ENCODE measurements around the gene EEIG1. TPM values are rescaled to one million over a fixed set of nuclear protein-coding genes. Genes with fewer than 3 reads are reported as not detected.

The EEIG1 gene
- total and polyA plus RNA-seq, 3 experiments from 2014 or later: 82.2 to 167 (median 93.3) TPM

- Mint-ChIP-seq H3K4me3 (peak overlapping the region in 6 of 7 donors; percentile 15 to 87 (median 42)), H3K4me1 (peaks cover 90 to 98% (median 98%) of the 10 kb centered on the region in 3 donors), H3K9me3 (no peaks in the 10 kb centered on the region), H3K27me3 (no peaks in the 10 kb centered on the region), H3K36me3 (peaks cover 0 to 74% (median 5%) of the 10 kb centered on the region in 3 donors), H3K27ac (peak overlapping the region; percentile 52 to 94 (median 80))
- Histone ChIP-seq H3K4me1 (ENCODE audit: insufficient read depth, low read length) (peaks cover 100% of the 10 kb centered on the region), H3K36me3 (ENCODE audit: insufficient read depth, low read length) (no peaks in the 10 kb centered on the region), H3K27ac (ENCODE audit: low read depth, low read length) (no peak overlapping the region), H3K9me3 (ENCODE audit: low read length) (no peaks in the 10 kb centered on the region), H3K4me3 (ENCODE audit: low read length) (peak overlapping the region; percentile 3), H3K27me3 (ENCODE audit: insufficient read depth, low read length, poor library complexity, severe bottlenecking) (no peaks in the 10 kb centered on the region)
- DNase-seq: no peak
- CTCF ChIA-PET: interaction anchor here (1.2 to 27.7 kb wide), 2 partner anchors 68 to 154 kb away, joined by 4 to 485 read pairs; no protein-coding TSS in a partner anchor
- POLR2A ChIA-PET: interaction anchor here (0.5 to 1.0 kb wide), 2 partner anchors 13 to 47 kb away, joined by 3 to 5 read pairs; no protein-coding TSS in a partner anchor
Observed at GRCh38 chr9:127963041-127963358, 17.8 kb downstream of the EEIG1 start.

DNA sequence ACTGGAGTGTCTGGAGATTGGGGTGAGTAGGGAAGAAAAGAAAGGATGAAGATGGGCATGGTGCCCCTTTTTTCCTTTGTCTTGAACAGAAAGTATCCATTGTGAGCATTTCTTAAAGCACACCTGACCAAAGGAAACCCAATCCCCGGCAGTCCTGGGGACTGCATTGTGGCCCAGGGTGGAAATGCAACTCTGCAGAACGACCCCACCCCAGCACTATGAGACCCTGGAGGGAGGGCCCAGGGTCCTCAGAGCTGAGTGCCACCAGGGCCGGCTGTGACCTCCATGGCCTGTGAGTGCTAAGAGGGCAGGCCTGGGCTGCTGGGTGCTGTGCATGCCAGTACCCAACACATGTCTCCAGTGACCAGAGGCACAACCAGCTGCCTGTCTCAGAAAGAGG lies 18.5 kb downstream of the EEIG1 start:
- Histone ChIP-seq H3K27me3 (ENCODE audit: insufficient read depth, low read length, poor library complexity, severe bottlenecking) (no peaks in the 10 kb centered on the region), H3K27ac (ENCODE audit: low read depth, low read length) (no peak overlapping the region), H3K4me3 (ENCODE audit: low read length) (no peak overlapping the region), H3K4me1 (ENCODE audit: insufficient read depth, low read length) (peaks cover 100% of the 10 kb centered on the region), H3K9me3 (ENCODE audit: low read length) (no peaks in the 10 kb centered on the region), H3K36me3 (ENCODE audit: insufficient read depth, low read length) (no peaks in the 10 kb centered on the region)
- H3K36me3 Mint-ChIP-seq: peaks cover 0 to 73% (median 7%) of the 10 kb centered on the region in 3 donors
- H3K4me3 Mint-ChIP-seq: peak overlapping the region in 5 of 7 donors; percentile 13 to 76 (median 45)
- no peaks in the 10 kb centered on the region for H3K27me3 Mint-ChIP-seq
- peak overlapping the region; percentile 52 to 94 (median 80) for H3K27ac Mint-ChIP-seq
- ChIA-PET CTCF (interaction anchor here (1.2 to 27.7 kb wide), 3 partner anchors 18 to 155 kb away, joined by 4 to 485 read pairs (median 8); no protein-coding TSS in a partner anchor), POLR2A (interaction anchor here (1.0 kb wide), 2 partner anchors 12 to 14 kb away, joined by 3 read pairs; no protein-coding TSS in a partner anchor)
- H3K9me3 Mint-ChIP-seq: no peaks in the 10 kb centered on the region
- H3K4me1 Mint-ChIP-seq: peaks cover 89 to 98% (median 97%) of the 10 kb centered on the region in 3 donors
- DNase-seq: no peak

DNA sequence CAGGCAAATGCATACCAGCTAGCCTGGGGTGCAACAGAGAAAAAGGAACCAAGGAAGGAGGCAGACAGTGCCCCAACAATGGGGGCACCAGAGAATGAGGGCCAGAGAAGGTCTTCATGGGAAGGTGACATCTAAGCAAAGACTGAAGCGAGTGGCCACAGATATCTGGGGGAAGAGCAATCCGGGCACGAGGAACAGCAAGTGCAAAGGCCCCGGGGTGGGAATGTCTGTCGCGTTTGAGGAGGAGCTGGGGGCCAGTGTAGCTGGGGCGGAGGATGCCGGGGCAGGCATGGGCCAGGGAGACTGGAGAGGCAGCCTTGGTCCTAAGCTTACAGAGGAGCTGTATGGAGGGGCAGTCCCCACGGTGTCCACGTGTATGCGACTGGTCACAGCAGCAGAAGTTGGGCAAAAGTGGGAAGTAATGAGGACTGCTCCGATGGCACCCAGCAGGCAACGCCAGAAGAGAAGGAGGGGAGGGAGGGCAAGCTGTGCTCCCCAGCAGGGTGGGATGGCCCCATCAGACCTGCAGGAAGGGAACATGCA lies 19.1 kb downstream of the EEIG1 start:
- Mint-ChIP-seq H3K9me3 (no peaks in the 10 kb centered on the region), H3K27ac (peak overlapping the region; percentile 52 to 94 (median 82))
- no peak overlapping the region for H3K4me3 ChIP-seq (ENCODE audit: low read length)

GRCh38 chr9:127961155-127961490 lies 19.7 kb downstream of the EEIG1 start:
- CTCF ChIA-PET: interaction anchor here (0.9 to 27.7 kb wide), 4 partner anchors 14 to 70 kb away, joined by 3 to 485 read pairs (median 6); no protein-coding TSS in a partner anchor
- peak overlapping the region; percentile 52 to 94 (median 80) for H3K27ac Mint-ChIP-seq
- H3K9me3 Mint-ChIP-seq: no peaks in the 10 kb centered on the region
- H3K27ac ChIP-seq (ENCODE audit: low read depth, low read length): no peak overlapping the region
- H3K4me1 Mint-ChIP-seq: peaks cover 83 to 96% (median 94%) of the 10 kb centered on the region in 3 donors
- H3K36me3 ChIP-seq (ENCODE audit: insufficient read depth, low read length): no peaks in the 10 kb centered on the region
- no peaks in the 10 kb centered on the region for H3K9me3 ChIP-seq (ENCODE audit: low read length)
- H3K27me3 Mint-ChIP-seq: no peaks in the 10 kb centered on the region
- POLR2A ChIA-PET: no interaction called here
- H3K4me3 Mint-ChIP-seq: peak overlapping the region in 4 of 7 donors; percentile 22 to 76 (median 48)
- peaks cover 100% of the 10 kb centered on the region for H3K4me1 ChIP-seq (ENCODE audit: insufficient read depth, low read length)
- peaks cover 0 to 69% (median 7%) of the 10 kb centered on the region in 3 donors for H3K36me3 Mint-ChIP-seq
- no peaks in the 10 kb centered on the region for H3K27me3 ChIP-seq (ENCODE audit: insufficient read depth, low read length, poor library complexity, severe bottlenecking)
- no peak for DNase-seq
- no peak overlapping the region for H3K4me3 ChIP-seq (ENCODE audit: low read length)

More for the DNA sequence above, 19.1 kb downstream of the EEIG1 start:
- ChIA-PET CTCF (interaction anchor here (1.2 to 27.7 kb wide), 3 partner anchors 13 to 70 kb away, joined by 4 to 485 read pairs (median 8); no protein-coding TSS in a partner anchor), POLR2A (interaction anchor here (1.0 kb wide), 1 partner anchor 15 kb away, joined by 3 read pairs; no protein-coding TSS in a partner anchor)
- H3K9me3 ChIP-seq (ENCODE audit: low read length): no peaks in the 10 kb centered on the region
- peaks cover 89 to 98% (median 97%) of the 10 kb centered on the region in 3 donors for H3K4me1 Mint-ChIP-seq
- H3K27me3 ChIP-seq (ENCODE audit: insufficient read depth, low read length, poor library complexity, severe bottlenecking): no peaks in the 10 kb centered on the region
- H3K4me1 ChIP-seq (ENCODE audit: insufficient read depth, low read length): peaks cover 100% of the 10 kb centered on the region
- no peak overlapping the region for H3K27ac ChIP-seq (ENCODE audit: low read depth, low read length)
- no peaks in the 10 kb centered on the region for H3K27me3 Mint-ChIP-seq
- H3K36me3 Mint-ChIP-seq: peaks cover 0 to 71% (median 7%) of the 10 kb centered on the region in 3 donors
- no peak for DNase-seq
- H3K4me3 Mint-ChIP-seq: peak overlapping the region; percentile 6 to 76 (median 38)
- H3K36me3 ChIP-seq (ENCODE audit: insufficient read depth, low read length): no peaks in the 10 kb centered on the region

DNA sequence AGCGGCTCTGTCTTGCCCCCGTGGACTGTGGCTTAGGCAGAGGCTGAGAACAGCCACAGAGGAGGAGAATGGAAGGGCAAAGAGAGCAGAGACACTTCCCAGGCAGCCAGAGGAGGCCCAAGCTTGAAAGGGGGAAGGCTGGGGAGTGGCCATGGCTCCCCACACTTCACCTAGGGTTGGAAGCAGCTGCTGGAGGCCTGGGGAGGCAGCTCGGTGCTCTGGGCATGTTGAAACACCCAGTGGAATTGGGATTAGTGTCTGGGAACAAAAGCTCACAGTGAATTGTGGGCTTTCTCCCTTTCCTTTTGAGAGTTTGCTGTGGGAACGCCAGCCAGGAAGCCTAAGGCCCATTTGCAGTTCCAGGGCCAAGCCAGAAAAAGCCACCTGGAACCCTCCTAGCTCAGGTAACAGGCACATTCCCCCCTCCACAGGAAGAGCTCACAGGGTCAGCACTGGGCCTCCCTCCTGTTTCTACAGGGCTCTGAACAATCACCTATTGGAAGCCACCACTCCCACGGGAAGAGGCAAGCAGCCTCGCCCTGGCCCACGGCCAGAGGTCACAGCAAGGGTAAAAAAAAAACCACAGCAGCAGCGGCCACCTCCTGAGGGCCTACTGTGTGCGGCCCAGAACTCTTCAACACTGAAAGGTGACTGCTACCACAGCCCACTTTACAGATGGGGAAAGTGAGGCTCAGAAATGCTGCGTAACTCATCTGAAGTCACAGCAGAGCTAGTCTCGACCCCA lies 20.2 kb downstream of the EEIG1 start:
- no peak for DNase-seq
- H3K36me3 ChIP-seq (ENCODE audit: insufficient read depth, low read length): no peaks in the 10 kb centered on the region
- peak overlapping the region; percentile 4 to 56 (median 40) for H3K4me3 Mint-ChIP-seq
- H3K27me3 ChIP-seq (ENCODE audit: insufficient read depth, low read length, poor library complexity, severe bottlenecking): no peaks in the 10 kb centered on the region
- ChIA-PET CTCF (interaction anchor here (0.9 to 27.7 kb wide), 4 partner anchors 14 to 71 kb away, joined by 3 to 485 read pairs (median 6); no protein-coding TSS in a partner anchor), POLR2A (no interaction called here)
- H3K4me1 ChIP-seq (ENCODE audit: insufficient read depth, low read length): peaks cover 100% of the 10 kb centered on the region
- H3K4me3 ChIP-seq (ENCODE audit: low read length): peak overlapping the region; percentile 24
- peaks cover 0 to 66% (median 7%) of the 10 kb centered on the region in 3 donors for H3K36me3 Mint-ChIP-seq
- no peaks in the 10 kb centered on the region for H3K9me3 Mint-ChIP-seq
- H3K27ac Mint-ChIP-seq: peak overlapping the region; percentile 52 to 94 (median 86)
- peak overlapping the region; percentile 17 for H3K27ac ChIP-seq (ENCODE audit: low read depth, low read length)
- no peaks in the 10 kb centered on the region for H3K9me3 ChIP-seq (ENCODE audit: low read length)
- no peaks in the 10 kb centered on the region for H3K27me3 Mint-ChIP-seq
- H3K4me1 Mint-ChIP-seq: peaks cover 83 to 96% (median 94%) of the 10 kb centered on the region in 3 donors

- Mint-ChIP-seq H3K36me3 (peaks cover 0 to 64% (median 8%) of the 10 kb centered on the region in 3 donors), H3K27me3 (no peaks in the 10 kb centered on the region), H3K4me1 (peaks cover 83 to 96% (median 94%) of the 10 kb centered on the region in 3 donors), H3K27ac (peak overlapping the region; percentile 52 to 94 (median 84)), H3K4me3 (peak overlapping the region in 6 of 7 donors; percentile 4 to 56 (median 37)), H3K9me3 (no peaks in the 10 kb centered on the region)
- Histone ChIP-seq H3K36me3 (ENCODE audit: insufficient read depth, low read length) (no peaks in the 10 kb centered on the region), H3K27me3 (ENCODE audit: insufficient read depth, low read length, poor library complexity, severe bottlenecking) (no peaks in the 10 kb centered on the region), H3K27ac (ENCODE audit: low read depth, low read length) (peak overlapping the region; percentile 4), H3K4me1 (ENCODE audit: insufficient read depth, low read length) (peaks cover 100% of the 10 kb centered on the region), H3K4me3 (ENCODE audit: low read length) (no peak overlapping the region), H3K9me3 (ENCODE audit: low read length) (no peaks in the 10 kb centered on the region)
- DNase-seq: no peak
- ChIA-PET CTCF (interaction anchor here (0.9 to 27.7 kb wide), 3 partner anchors 17 to 71 kb away, joined by 3 to 485 read pairs (median 13); no protein-coding TSS in a partner anchor), POLR2A (no interaction called here)
Observed at GRCh38 chr9:127959841-127960409, 20.9 kb downstream of the EEIG1 start.

DNA sequence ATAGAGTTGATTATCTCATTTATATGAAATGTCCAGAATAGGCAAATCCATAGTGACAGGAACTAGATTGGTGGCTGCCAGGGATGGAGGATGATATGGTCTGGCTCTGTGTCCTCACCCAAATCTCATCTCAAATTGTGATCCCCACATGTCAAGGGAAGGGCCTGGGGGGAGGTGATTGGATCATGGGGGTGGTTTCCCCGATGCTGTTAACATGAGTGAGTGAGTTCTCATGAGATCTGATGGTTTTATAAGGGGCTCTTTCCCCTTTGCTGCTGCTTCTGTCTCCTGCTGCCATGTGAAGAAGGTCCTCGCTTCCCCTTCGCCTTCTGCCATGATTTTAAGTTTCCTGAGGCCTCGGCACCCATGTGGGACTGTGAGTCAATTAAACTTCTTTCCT lies 21.4 kb downstream of the EEIG1 start:
- peak overlapping the region in 4 of 7 donors; percentile 4 to 56 (median 42) for H3K4me3 Mint-ChIP-seq
- Histone ChIP-seq H3K4me3 (ENCODE audit: low read length) (no peak overlapping the region), H3K27me3 (ENCODE audit: insufficient read depth, low read length, poor library complexity, severe bottlenecking) (no peaks in the 10 kb centered on the region), H3K27ac (ENCODE audit: low read depth, low read length) (no peak overlapping the region), H3K4me1 (ENCODE audit: insufficient read depth, low read length) (peaks cover 100% of the 10 kb centered on the region), H3K9me3 (ENCODE audit: low read length) (no peaks in the 10 kb centered on the region), H3K36me3 (ENCODE audit: insufficient read depth, low read length) (no peaks in the 10 kb centered on the region)
- no peaks in the 10 kb centered on the region for H3K27me3 Mint-ChIP-seq
- H3K27ac Mint-ChIP-seq: peak overlapping the region; percentile 0 to 89 (median 82)
- peaks cover 0 to 61% (median 8%) of the 10 kb centered on the region in 3 donors for H3K36me3 Mint-ChIP-seq
- POLR2A ChIA-PET: no interaction called here
- H3K4me1 Mint-ChIP-seq: peaks cover 86 to 97% (median 96%) of the 10 kb centered on the region in 3 donors
- DNase-seq: no peak
- CTCF ChIA-PET: interaction anchor here (3.1 to 27.7 kb wide), 2 partner anchors 16 to 72 kb away, joined by 13 to 485 read pairs; no protein-coding TSS in a partner anchor
- H3K9me3 Mint-ChIP-seq: no peaks in the 10 kb centered on the region
